Suprapubic skin (tissue), 4 donors: ENCODE results near the gene RBP2.

Source experiments
- CTCF ChIP-seq, 2 donors: fragments of 200-600 bp in 1 of 2; fragments of 450-650 bp in 1 of 2; sonication (generic) in 1 of 2; IDR thresholded peaks; one replicate each; pipeline ENCODE4 v1.5.1; 2016 to 2019; ENCODE audit warnings: antibody characterized with exemption in 2 of 2, mild to moderate bottlenecking in 1 of 2, moderate library complexity in 1 of 2
- EP300 ChIP-seq: sonication (generic); formaldehyde crosslinking; IDR thresholded peaks from one replicate; pipeline ENCODE4 v1.6.1; 2017; ENCODE audit warnings: antibody characterized with exemption
- POLR2A ChIP-seq, 2 donors: fragments of 450-650 bp; IDR thresholded peaks; one replicate each; pipeline ENCODE4 v1.6.1; 2017; ENCODE audit warnings: antibody characterized with exemption in 2 of 2, mild to moderate bottlenecking in 2 of 2, moderate library complexity in 2 of 2
- POLR2AphosphoS5 ChIP-seq, 3 donors: sonication (generic); formaldehyde crosslinking; IDR thresholded peaks; one replicate each; pipeline ENCODE4 v1.6.1; 2017; ENCODE audit warnings: antibody characterized with exemption in 3 of 3

DNA sequence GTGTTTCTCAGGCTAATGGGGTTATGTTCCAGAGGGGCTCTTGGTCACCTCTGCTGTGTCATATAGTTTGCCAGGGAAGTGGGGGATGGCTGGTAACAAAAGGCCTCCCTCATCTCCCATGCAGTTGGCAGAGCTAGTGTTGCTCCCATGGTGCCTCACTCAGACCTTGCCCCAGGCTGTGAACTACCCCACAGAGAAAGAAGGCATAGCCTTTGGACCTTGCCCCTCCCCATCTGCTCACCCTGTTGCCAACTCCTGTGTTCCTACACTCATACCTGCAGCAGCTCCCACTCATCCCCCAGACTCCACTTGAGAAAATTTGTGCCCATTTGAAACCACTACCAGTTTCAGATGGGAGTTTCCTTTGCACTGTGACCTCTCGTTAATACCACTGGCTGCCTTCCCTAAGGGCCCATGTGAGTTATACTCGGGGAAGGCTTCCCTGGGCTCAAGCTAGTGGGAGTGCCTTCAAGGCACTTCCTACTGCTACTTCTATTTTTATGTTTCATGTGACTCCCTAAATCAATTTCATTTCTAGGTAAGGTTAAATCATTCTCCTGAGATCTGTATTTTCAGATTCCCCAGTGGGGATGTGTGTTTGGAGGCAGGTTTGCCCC lies 61.6 kb downstream of the RBP2 start:
- TF ChIP-seq POLR2AphosphoS5 (IDR thresholded peaks at IDR 0.05) (no peak), POLR2A (IDR thresholded peaks at IDR 0.05) (no peak), CTCF (IDR thresholded peaks at IDR 0.05) (no peak), EP300 (no peak)
